HepG2 (cell line): ENCODE results near the gene CCL13.
"Not testable (repeated sequence)": the region's sequence is repeated elsewhere in the genome, so short reads cannot be mapped to it uniquely, and the experiment has no call there.

ENCODE experiments used
- CTCF ChIP-seq: sonication (generic); formaldehyde crosslinking; IDR thresholded peaks from 2 replicates; pipeline ENCODE4 v1.5.0; 2020; ENCODE audit warnings: mild to moderate bottlenecking, missing genetic modification reagents, moderate library complexity
- LRRFIP1 ChIP-seq: sonication (generic); formaldehyde crosslinking; conservative IDR thresholded peaks from 2 replicates; pipeline ENCODE4 v1.4.0; 2020; ENCODE audit warnings: missing genetic modification reagents
- MYC ChIP-seq: sonication (generic); formaldehyde crosslinking; IDR thresholded peaks from 2 replicates; pipeline ENCODE4 v1.9.0; 2021; ENCODE audit warnings: missing genetic modification reagents, borderline replicate concordance
- SP2 ChIP-seq: sonication (generic); formaldehyde crosslinking; IDR thresholded peaks from 2 replicates; pipeline ENCODE4 v1.5.1; 2020; ENCODE audit warnings: mild to moderate bottlenecking, missing genetic modification reagents
- ZFP1 ChIP-seq: IDR thresholded peaks from 2 replicates; pipeline ENCODE4 v1.6.1; 2016

- TF ChIP-seq CTCF; SP2 (CRISPR knock-in tag); LRRFIP1 (CRISPR knock-in tag); MYC; ZFP1 (CRISPR knock-in tag): not testable (repeated sequence)
Measured at GRCh38 chr17:34327580-34327979, 28.7 kb upstream of the CCL13 start.
